HG03565 (cell line): ENCODE data around the gene EPHA2.
"Not testable (repeated sequence)": the region's sequence is repeated elsewhere in the genome, so short reads cannot be mapped to it uniquely, and the experiment has no call there.

Experiments used
- ATAC-seq: cut with Tn5 transposase; IDR thresholded peaks from one replicate; pipeline ENCODE4 v1.9.1; 2021; ENCODE audit warnings: mild to moderate bottlenecking, moderate library complexity; ENCODE audit not compliant: unreplicated experiment

The EPHA2 gene

GRCh38 chr1:16168622-16169360 lies 12.9 kb upstream of the EPHA2 start:
- ATAC-seq, result no peak

GRCh38 chr1:16168144-16168495 lies 12.3 kb upstream of the EPHA2 start:
- not testable (repeated sequence) for ATAC-seq

DNA sequence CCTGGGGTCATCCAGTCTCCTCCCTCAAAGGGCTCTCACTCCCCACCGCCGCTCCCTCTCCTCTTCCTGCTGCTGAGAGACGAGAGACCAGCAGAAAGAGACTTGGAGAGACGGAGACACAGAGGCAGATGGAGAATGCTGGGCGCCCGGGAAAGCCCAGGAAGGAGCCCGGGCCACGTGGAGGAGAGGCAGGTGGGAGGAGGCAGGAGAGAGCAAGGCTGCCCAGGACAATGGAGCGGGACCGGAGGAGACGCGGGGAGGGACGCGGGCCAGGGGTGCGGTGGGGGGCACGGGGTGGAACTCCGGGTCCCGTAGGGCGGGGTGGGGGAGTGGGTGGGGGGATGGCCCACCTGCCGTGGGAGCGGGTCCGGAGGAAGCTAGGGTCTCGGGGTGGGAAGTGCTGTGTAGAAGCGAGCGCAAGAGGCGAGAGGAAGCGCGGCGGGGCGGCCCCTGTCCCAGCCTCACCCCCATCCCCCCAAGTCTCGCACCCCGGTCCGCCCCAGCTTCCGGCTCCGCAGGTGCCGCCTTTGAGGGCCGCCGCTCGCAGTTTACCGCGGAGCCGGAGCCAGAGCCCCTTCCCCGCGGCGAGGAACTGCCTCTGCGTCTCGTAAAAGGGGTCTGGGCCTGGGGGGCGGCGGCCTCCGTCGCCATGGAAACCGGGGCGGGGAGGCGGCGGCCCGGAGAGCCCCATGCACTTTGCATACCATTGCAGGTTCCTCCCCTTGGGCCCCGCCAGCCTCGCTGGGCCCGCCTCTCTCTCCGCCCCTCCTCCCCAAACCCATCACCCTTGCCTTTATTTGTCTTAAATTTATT lies 11.7 kb upstream of the EPHA2 start:
- ATAC-seq, result no peak

DNA sequence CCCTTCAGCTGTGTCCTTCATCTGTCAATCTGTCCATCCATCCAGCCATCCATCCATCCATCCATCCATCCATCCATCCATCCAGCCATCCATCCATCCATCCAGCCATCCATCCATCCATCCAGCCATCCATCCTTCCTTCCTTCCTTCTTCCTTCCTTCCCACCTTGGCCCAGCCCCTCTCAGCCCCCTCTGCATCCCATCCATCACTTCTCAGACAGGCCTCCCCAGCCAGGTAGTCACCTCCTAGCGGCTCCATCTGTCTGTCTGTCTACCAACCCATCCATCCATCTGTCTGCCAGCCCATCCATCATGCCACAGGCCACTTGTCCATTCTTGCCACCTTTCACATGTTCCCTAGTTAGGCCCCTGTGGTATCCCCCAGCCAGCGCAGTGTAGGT lies 10.2 kb upstream of the EPHA2 start:
- ATAC-seq, result no peak

DNA sequence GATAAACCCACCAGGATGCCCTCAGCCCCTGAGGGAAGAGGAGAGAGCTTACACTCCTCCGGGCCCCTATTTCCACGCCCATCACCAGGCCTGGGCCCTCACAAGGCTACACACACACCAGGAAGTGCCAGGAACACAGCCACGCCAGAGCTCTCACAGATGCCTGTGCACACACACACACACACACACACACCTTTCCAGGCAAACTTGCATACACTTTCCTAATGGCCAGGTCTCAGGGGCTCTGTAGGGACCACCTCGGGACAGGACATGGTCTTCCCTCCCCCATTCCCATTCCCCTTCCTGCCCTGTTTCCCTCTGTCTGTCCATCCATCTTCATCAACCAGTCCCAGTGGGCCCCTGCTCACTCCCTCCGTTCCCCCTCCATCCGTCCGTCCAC lies 9.7 kb upstream of the EPHA2 start:
- ATAC-seq, result no peak

DNA sequence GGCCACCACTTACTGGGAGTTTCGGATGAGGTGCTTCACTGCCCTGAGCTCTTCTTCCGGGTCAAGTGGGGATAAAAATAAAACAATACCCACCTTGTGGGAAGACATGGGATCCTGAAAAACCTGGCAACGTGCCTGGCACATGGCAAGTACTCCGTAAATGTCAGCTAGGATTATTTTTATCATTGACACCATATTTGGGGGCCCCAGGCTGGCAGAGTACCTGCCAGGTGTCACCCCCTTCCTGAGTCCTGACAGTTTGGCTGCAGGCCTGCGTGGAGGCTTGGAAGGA lies 9.2 kb upstream of the EPHA2 start:
- no peak for ATAC-seq

- no peak for ATAC-seq
Observed at GRCh38 chr1:16164213-16165072, 8.6 kb upstream of the EPHA2 start.

GRCh38 chr1:16163608-16164212 lies 7.8 kb upstream of the EPHA2 start:
- not testable (repeated sequence) for ATAC-seq

GRCh38 chr1:16162163-16162822 lies 6.4 kb upstream of the EPHA2 start:
- ATAC-seq, result no peak

- no peak for ATAC-seq
Observed at GRCh38 chr1:16161717-16162116, 5.8 kb upstream of the EPHA2 start.

- ATAC-seq, result no peak
Observed at GRCh38 chr1:16158993-16159831, 3.3 kb upstream of the EPHA2 start.

GRCh38 chr1:16158025-16158424 lies 2.2 kb upstream of the EPHA2 start:
- no peak for ATAC-seq

DNA sequence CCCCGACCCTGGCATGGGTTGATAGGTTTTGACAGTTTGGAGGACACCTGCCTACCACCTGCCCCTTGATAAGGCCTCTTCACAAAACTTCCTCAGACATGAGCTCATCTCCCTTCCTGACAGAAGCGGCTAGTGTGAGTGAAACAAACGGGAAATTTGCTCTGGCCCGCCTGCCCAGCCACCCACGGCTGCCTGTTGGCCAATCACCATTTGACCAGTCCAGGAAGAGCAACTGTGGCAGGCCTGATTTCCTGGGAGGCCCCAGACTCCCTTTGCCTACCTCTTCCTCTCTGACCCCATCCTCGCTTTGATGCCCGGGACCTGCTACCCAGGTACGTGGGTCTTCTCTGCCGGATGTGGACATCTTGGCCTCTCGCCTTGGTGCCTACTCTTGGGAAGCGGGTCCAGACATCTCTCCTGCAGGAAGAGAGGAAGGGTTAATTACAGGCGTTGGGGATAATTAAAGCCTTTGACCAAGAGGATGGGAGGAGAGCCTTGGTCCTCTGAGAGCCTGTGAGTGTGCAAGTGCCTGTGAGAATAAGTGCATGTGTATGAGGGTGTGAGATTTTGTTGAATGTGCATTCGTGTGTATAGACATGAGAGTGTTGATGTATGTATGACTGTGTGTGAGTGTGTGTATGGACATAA lies 1.1 kb upstream of the EPHA2 start:
- ATAC-seq, result no peak

DNA sequence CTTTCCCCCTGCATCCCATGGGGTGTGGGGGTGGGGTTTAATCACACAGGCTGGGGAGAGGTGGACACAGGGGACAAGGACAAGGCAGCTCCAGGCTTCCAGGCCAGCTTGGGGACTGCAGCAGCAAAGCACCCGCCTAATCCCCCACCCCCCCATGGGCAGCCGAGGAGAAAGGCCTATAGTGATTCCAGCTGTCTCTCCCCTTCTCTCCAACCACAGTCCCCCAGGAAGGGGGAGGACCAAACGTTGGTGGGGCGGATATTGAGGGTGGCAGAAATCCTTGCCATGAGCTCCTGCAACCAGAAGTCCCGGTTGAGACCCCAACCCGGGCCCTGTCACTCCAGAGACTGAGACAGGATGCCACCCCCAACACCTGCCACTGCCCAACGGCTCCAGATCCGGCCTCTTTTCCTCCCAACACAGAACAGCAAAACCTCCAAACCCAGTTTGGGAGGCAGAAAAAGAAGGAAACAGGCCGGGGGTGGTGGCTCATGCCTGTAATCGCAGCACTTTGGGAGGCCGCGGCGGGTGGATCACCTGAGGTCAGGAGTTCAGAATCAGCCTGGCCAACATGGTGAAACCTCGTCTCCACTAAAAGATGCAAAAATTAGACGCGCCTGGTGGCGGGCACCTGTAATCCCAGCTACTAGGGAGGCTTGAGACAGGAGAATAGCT lies 1.7 kb downstream of the EPHA2 start:
- ATAC-seq, result no peak

DNA sequence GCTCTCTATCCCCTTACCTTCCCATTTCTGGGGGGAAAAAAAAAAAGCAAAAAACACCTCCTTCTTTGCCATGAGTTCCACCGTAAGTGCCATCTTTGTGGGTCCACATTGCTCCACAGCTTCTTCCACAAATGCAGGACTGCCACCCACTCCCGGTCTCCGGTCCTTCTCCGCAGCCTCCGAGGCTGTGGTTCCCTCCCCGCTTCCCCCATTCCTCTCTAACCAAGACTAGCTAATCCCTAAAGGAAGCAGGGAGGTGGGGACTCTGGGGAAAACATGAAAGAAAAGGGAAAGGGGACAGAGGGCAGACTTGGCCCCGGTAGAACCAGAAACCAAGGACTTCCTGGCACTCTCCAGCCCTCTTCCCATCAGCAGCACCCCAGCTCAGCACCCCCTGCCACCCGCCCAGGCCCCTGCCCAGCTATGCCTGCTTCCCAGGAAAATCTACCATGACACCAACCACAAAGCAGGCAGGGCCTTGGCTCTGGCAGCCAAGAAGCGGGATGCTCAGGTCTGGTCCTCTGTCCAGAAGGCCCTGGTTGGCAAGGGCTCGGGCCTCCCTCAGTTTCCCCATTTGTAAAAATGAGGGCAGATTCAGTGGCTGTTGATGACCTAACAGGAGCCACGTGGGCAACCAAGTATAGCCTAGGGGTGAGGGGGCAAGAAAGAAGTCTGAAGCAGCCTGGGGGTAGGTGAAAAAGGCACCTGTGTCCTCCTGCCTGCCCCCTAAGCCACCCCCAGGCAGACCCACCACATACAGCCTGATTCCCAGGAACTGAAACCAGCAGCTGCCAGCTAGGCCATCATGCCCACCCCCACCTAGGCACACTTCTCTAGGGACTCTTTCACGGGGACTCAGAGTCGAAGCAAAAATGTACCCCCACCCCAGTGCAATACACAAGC lies 2.5 kb downstream of the EPHA2 start:
- no peak for ATAC-seq

DNA sequence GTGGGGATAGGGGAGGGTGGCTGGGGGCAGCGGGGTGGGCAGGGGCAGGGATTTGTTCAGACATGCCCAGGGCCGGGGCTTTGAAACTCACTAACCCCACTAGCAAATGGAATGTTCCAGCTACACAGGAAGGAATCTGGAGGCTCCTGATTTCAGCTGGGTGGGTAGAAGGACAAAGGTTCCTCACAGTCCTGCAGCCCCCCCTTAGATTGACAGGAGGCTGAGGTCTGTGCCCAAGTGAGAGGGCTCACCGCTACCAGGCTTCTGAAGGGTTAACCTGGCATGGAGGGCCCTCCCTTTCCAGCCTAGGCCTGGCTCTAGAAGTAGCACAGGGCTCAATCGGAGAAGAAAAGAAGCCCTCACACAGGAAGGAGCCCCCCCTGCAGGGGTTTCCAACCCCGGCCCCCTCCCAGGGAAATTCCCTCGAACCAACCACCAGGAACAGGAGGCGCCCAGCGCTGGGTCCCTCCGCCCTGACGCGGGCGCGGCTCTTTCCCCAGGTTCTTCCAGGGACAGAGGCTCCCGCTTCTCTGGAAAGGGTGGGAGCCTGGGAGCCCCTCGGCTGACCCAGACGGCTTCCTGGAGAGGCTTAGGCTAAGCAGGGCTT lies 3.3 kb downstream of the EPHA2 start:
- ATAC-seq, result no peak

DNA sequence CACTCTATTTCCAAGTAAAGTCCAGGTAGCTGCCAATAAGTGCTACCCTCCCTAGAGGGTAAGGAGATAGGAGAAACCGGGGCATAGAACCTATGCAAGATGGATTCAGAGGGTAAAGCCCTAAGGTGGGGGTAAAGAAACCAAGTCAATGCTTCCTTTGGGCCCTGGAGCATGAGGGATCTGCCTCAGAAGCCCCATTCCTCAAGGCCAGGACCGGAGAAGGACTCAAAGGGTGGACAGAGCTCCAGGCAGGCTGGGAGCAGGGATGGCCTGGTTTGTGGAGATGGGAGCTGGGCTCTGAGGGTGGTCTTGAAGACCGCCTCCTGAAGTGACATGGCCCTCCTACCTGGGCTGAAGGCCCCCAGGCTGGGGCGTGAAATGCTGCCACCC lies 3.9 kb downstream of the EPHA2 start:
- ATAC-seq, result no peak
